Measurements from ENCODE around the gene CLDND2.

DNA sequence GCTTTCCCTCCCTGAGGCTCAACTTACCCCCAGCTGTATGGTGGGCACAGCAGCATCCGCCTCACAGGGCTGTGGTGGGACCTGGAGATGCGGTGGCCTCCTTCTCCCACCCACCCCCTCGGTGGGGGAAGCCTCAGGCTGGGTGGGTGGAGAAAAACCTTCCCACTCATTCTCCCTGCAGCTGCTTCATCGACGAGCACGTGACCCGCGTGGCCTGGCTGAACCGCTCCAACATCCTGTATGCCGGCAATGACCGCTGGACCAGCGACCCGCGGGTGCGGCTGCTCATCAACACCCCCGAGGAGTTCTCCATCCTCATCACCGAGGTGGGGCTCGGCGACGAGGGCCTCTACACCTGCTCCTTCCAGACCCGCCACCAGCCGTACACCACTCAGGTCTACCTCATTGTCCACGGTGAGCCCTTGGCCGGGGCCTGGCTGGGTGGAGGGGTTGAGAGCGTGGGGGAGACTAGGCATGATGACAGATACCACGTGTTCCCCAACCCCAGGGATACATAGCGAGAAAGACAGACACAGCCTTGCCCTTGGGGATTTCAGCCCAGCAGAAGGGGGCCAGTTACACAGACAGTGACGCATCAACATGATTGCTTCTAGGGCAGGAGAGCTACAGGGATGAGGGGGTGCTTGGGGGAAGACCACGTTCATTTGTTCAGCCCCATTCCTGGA lies 45.2 kb downstream of the CLDND2 start:
- TF ChIP-seq CHD2 (IDR thresholded peaks at IDR 0.05; ENCODE audit: low read length, partially characterized antibody) = no peak
- TF ChIP-seq, protein P1, sequence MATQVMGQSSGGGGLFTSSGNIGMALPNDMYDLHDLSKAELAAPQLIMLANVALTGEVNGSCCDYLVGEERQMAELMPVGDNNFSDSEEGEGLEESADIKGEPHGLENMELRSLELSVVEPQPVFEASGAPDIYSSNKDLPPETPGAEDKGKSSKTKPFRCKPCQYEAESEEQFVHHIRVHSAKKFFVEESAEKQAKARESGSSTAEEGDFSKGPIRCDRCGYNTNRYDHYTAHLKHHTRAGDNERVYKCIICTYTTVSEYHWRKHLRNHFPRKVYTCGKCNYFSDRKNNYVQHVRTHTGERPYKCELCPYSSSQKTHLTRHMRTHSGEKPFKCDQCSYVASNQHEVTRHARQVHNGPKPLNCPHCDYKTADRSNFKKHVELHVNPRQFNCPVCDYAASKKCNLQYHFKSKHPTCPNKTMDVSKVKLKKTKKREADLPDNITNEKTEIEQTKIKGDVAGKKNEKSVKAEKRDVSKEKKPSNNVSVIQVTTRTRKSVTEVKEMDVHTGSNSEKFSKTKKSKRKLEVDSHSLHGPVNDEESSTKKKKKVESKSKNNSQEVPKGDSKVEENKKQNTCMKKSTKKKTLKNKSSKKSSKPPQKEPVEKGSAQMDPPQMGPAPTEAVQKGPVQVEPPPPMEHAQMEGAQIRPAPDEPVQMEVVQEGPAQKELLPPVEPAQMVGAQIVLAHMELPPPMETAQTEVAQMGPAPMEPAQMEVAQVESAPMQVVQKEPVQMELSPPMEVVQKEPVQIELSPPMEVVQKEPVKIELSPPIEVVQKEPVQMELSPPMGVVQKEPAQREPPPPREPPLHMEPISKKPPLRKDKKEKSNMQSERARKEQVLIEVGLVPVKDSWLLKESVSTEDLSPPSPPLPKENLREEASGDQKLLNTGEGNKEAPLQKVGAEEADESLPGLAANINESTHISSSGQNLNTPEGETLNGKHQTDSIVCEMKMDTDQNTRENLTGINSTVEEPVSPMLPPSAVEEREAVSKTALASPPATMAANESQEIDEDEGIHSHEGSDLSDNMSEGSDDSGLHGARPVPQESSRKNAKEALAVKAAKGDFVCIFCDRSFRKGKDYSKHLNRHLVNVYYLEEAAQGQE (IDR thresholded peaks at IDR 0.05; ENCODE audit: low read depth, low read length) = no peak
- no peak for TF ChIP-seq RFX5 (IDR thresholded peaks at IDR 0.05; ENCODE audit: low read length)
- TF ChIP-seq POLR2AphosphoS5 (IDR thresholded peaks at IDR 0.05; ENCODE audit: low read depth, low read length) = no peak
